GM18498 (cell line): ENCODE results near the gene PIGC.
A peak's percentile ranks its signal among the peaks of the same experiment; 100 is the strongest.

Experiments
- ATAC-seq: cut with Tn5 transposase; IDR thresholded peaks from one replicate; pipeline ENCODE4 v1.9.1; 2021; ENCODE audit warnings: mild to moderate bottlenecking, moderate library complexity; ENCODE audit not compliant: unreplicated experiment

The PIGC gene

GRCh38 chr1:172443666-172444453, at the start of gene PIGC:
Gene PIGC, minus strand, starts transcription at chr1:172444069. Its CDS starts 1,447 bp downstream, at chr1:172442622.
- ATAC-seq, result peak; percentile 99

GRCh38 chr1:172492421-172492820, 48.6 kb upstream of the PIGC start:
- no peak for ATAC-seq

DNA sequence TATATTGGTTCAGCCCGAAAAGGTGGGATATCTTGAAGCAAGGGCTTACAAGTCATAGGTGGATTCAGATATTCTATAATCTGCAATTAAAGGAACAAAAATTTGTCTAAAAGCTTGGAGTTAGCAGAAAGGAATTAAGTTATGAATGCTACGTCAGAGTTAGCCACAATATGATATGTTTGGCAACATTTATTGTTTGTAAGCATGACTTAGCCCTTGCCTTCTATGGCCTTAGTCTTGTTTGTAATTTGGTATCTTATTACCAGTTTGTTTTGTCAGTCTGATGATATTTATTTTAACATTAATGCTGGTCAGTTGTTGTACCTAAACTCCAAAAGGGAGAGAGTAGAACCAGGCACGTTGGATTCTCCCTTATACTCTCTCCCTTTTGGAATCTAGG, 46.0 kb upstream of the PIGC start:
- ATAC-seq, result no peak

- no peak for ATAC-seq
Observed at GRCh38 chr1:172488393-172488792, 44.5 kb upstream of the PIGC start.

- no peak for ATAC-seq
Observed at GRCh38 chr1:172487550-172487949, 43.7 kb upstream of the PIGC start.

DNA sequence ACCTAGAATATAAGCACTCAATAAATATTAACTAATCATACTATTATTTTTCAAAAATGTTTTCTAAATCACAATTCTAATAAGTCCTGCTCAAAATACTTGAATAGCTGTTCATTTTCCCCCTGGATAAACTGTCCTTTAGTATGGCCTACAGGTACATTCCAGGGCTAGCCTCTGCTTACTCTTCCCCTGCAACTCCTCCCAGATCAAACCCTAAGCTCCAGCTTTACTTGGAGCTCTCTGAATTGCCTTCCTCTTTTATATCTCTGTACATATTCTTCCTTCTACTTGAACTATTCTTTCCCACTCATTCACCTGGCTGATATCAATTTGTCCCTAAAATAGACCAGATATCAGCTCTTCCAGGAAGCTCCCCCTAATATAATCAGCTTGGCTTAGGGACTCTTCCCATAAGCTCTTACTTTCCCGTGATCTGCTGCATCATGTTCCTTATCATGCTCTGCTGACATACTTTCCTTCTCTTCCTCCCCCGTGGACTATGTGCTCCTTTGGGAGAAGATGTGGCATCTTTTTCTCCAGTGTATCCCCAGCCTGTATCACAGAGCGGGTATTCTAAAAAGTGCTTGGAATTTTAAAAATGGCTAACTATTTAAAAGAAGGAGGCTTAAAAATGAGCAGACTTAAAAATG, 43.1 kb upstream of the PIGC start:
- no peak for ATAC-seq

GRCh38 chr1:172485626-172486025, 41.8 kb upstream of the PIGC start:
- ATAC-seq, result no peak

GRCh38 chr1:172484252-172484651, 40.4 kb upstream of the PIGC start:
- no peak for ATAC-seq

DNA sequence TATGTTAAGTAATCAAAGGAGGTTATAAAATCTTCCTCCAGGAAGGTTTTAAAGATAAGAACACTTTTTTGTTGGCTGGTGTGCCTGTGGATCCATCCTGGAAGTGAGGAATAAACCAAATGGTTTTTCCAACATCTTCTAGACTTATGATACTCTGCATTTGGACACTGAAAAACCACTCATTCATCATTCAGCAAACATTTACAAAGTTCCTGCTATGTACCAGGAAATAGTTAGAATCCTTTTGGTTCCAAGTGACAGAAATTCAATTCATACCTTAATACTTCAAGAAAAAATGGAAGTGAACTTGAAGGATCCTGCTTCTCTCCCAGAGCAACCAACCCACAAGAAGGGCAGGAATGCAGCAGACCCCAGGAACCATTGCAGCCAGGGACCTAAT, 39.6 kb upstream of the PIGC start:
- ATAC-seq, result no peak

DNA sequence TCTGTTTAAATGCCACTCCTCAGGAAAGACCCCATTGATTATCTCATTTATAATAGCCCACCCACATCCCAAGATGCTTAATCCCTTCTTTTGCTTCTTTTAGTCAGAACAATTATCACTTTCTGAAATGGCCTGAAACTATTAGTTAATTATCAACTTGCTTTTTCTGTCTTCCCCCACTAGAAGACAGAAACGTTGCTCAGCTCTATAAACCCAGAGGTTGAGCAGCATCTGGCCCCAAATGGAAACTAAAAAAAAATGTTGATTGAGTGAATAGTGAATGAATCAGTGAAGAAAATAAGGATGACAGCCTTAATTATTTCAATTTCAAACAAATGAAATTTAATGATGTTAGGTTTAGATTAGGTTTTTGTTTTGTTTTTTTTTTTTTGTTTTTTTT, 38.2 kb upstream of the PIGC start:
- ATAC-seq, result no peak

- ATAC-seq, result no peak
Observed at GRCh38 chr1:172480431-172480830, 36.6 kb upstream of the PIGC start.

DNA sequence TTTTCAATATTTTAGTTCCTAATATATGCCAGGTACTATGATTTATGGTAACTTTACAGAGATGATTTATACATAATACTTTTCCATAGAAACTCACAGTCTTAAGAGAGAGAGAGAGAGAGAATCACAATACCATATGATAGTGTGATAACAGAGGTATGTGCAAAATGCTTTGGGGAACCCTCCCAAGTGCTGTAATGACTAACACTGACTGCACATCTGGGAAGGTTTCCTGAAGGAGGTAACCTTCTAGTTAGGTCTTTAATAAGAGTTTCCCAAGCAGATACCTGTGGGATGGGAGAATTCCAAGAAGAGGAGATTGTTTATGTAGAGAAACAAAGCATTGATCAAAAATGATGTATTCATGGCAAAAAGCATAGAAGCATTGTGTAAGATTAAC, 34.6 kb upstream of the PIGC start:
- ATAC-seq, result no peak

DNA sequence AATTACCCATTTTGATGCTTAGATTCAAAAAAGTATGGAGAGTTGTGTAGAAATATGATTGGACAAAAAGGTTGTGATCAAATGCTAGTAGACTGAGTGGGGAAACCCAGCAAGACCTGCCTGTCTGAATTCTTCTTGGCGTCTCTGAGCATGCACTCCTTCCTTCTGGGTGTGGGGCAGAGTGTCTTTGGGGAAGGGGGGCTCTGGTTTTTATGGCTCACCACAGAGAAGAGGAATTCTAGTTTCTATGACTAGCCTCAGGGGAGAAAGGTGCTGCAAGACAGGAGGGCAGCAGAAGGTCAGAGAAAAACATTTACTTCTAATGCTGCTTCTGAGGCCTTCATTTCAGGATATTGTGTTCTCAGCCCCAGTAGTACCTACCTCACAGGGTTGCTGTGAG, 33.9 kb upstream of the PIGC start:
- ATAC-seq, result no peak

GRCh38 chr1:172477216-172477615, 33.3 kb upstream of the PIGC start:
- ATAC-seq, result no peak

DNA sequence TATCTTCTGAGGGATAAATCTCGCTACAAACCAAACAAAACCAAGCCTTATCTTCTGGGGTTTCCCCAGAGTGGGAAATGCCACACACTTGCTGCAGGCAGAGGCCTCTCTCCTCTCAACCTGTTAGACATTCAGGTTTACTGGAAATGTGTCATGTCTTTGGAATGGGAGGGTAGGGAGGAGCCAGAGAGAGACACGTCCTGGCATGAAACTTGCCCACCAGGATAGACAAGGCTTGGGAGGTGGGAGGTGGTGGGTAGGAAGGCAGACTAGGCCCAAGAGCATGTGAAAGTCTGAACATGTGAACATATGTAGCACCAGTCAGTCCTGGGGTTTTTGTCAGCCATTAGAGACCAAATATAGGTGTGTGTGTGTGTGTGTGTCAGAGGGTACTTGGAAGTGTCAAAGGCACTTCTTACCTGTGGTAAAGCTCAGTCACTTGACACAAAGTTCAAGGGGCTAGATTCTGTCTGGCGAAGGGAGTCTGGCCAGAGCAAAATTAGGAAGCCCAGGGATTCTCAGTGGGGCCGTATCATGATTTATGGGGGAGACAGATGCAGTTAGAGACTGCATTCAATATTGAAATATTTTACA, 32.4 kb upstream of the PIGC start:
- no peak for ATAC-seq

GRCh38 chr1:172473842-172474241, 30.0 kb upstream of the PIGC start:
- no peak for ATAC-seq

DNA sequence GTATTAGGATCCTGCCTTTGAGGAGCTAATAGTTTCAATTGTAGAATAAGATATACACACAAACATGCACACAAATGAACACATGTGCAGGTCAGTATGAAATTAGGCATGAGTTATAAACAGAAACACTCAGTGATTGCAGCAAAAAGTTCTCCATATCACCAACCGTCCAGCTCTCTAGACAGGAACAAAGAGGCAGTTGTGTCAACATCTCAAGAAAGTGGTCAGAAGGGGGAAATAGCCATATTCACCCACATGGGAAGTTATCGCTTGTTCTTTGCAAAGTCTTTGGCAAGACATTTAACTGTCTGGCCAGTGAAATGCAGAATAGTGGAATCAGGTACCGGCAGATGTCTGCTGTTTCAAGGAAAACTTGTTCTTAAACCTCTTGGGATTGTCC, 29.4 kb upstream of the PIGC start:
- ATAC-seq, result no peak

GRCh38 chr1:172472495-172472894, 28.6 kb upstream of the PIGC start:
- ATAC-seq, result no peak

- ATAC-seq, result no peak
Observed at GRCh38 chr1:172471666-172472065, 27.8 kb upstream of the PIGC start.

DNA sequence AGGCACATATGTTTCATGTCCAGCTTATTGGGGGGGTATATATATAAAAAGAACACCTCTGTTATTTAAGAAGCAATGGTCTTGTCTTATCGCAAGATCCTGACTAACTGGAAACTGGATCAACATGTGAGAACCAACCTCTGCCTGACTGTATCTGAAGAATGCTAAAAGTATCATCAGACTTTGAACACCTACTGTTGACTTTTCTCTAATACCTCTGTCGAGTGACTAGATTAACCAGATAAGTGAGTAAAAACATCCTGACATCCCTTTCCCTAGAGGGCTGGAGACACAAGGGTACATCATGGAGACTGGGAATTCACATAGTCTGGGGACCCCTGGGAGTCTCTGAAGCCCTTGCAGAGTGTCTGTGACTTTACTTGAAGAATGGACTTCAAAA, 26.3 kb upstream of the PIGC start:
- no peak for ATAC-seq

DNA sequence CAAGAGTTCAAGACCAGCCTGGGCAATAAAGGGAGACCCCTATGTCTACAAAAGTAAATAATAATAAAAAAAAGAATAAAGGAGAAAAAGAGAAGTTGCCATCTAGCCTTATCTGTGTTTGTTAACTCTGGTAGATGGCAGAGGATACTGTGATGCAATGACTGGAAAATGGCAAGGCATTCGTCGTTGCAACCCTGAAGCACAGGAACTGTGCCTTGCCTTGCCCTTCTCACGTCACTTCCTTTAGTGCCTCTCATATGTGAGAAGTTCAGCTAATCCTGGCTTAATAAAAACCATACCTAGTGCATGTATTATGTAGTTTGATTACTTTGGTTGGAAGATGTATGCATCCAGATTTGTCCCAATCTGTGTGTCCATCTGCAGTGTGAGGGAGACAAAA, 25.8 kb upstream of the PIGC start:
- no peak for ATAC-seq

DNA sequence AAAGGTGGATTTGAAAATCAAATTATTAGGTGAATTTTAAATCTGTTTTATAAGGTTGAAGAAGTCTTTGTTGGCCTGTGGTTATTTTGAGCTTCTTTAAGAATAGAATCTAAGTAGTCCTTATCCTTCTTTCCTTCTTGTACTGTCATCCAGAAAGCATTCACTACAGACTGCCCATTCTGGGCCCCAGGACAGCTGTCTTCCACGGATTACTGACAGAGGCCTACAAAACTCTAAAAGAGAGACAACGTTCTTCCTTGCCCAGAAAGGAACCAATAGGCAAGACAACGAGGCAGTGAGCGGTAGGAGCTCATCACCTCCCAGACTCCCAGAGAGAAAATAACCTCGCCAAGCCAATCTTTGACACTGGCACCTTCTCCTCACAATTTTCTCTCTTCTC, 24.4 kb upstream of the PIGC start:
- ATAC-seq, result no peak
